ENCODE results near the gene CRISPLD2.

The CRISPLD2 gene

GRCh38 chr16:84955427-84955826 lies 135.6 kb downstream of the CRISPLD2 start:
- intact Hi-C loops (cut with micrococcal nuclease), result no loop called here
- Mint-ChIP-seq H3K4me3 (no peak overlapping the region), H3K36me3 (ENCODE audit: low read depth) (no peaks in the 10 kb centered on the region), H3K4me1 (ENCODE audit: low read depth) (peaks cover 14% of the 10 kb centered on the region), H3K27ac (no peak overlapping the region), H3K27me3 (peaks cover 16% of the 10 kb centered on the region), H3K9me3 (no peaks in the 10 kb centered on the region)

- no peaks in the 10 kb centered on the region for H3K36me3 Mint-ChIP-seq (ENCODE audit: low read depth)
- H3K4me3 Mint-ChIP-seq, result no peak overlapping the region
- no peaks in the 10 kb centered on the region for H3K9me3 Mint-ChIP-seq
- no peak overlapping the region for H3K27ac Mint-ChIP-seq
- intact Hi-C loops (cut with micrococcal nuclease), result no loop called here
- peaks cover 13% of the 10 kb centered on the region for H3K4me1 Mint-ChIP-seq (ENCODE audit: low read depth)
- H3K27me3 Mint-ChIP-seq, result peaks cover 20% of the 10 kb centered on the region
Observed at GRCh38 chr16:84957192-84957591, 137.4 kb downstream of the CRISPLD2 start.

- no peaks in the 10 kb centered on the region for H3K36me3 Mint-ChIP-seq (ENCODE audit: low read depth)
- H3K4me1 Mint-ChIP-seq (ENCODE audit: low read depth), result peaks cover 9% of the 10 kb centered on the region
Observed at GRCh38 chr16:84957792-84958191, 138.0 kb downstream of the CRISPLD2 start.

More at GRCh38 chr16:84957792-84958191, 138.0 kb downstream of the CRISPLD2 start:
- H3K27me3 Mint-ChIP-seq, result peaks cover 22% of the 10 kb centered on the region
- H3K27ac Mint-ChIP-seq, result no peak overlapping the region
- no peaks in the 10 kb centered on the region for H3K9me3 Mint-ChIP-seq
- no peak overlapping the region for H3K4me3 Mint-ChIP-seq
- intact Hi-C loops (cut with micrococcal nuclease), result no loop called here

Measured in dendritic cell treated with granulocyte-macrophage colony-stimulating factor and Interleukin-4, amounts not matched to agents 40 ng/mL and 50 ng/mL, for 4 days (primary cell).